GM18505 (cell line): ENCODE results near the gene SOCS1.

Source experiments
- ATAC-seq: cut with Tn5 transposase; IDR thresholded peaks from one replicate; pipeline ENCODE4 v1.9.1; 2021; ENCODE audit not compliant: unreplicated experiment
- POLR2A ChIP-seq: IDR thresholded peaks from 4 replicates; pipeline ENCODE4 v1.6.1; 2011; ENCODE audit warnings: borderline replicate concordance; ENCODE audit not compliant: insufficient read depth, insufficient read length; ENCODE audit errors: extremely low read depth

SOCS1 gene

DNA sequence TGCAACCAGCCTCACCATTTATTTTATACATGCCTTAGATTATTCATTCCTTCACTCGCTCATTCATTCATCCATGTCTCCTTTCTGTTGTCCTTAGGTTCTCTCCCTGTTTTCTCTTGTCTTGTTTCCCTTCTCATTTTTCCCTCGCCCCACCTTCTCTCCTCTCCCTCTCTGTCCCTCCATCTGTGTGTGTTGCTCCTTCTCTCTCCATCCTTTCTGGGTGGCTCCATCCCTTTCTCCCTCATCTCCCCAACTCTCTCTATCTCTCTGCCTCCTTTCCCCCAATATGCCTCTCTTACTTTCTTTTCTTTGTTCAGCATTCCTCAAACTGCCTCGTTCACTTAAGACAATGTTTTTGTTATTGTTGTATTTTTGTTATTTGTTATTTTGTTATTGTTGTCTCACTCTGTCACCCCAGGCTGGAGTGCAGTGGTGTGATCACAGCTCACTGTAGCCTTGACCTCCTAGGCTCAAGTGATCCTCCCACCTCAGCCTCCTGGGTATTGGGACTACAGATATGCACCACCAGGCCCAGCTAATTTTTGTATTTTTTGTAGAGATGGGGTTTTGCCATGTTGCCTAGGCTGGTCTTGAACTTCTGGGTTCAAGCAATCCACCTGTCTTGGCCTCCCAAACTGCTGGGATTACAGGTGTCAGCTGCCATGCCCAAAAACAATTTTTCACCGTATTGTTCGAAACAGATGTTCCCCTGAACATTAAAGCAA is 14.4 kb downstream of the SOCS1 start:
- TF ChIP-seq POLR2A, result no peak
- ATAC-seq, result no peak

DNA sequence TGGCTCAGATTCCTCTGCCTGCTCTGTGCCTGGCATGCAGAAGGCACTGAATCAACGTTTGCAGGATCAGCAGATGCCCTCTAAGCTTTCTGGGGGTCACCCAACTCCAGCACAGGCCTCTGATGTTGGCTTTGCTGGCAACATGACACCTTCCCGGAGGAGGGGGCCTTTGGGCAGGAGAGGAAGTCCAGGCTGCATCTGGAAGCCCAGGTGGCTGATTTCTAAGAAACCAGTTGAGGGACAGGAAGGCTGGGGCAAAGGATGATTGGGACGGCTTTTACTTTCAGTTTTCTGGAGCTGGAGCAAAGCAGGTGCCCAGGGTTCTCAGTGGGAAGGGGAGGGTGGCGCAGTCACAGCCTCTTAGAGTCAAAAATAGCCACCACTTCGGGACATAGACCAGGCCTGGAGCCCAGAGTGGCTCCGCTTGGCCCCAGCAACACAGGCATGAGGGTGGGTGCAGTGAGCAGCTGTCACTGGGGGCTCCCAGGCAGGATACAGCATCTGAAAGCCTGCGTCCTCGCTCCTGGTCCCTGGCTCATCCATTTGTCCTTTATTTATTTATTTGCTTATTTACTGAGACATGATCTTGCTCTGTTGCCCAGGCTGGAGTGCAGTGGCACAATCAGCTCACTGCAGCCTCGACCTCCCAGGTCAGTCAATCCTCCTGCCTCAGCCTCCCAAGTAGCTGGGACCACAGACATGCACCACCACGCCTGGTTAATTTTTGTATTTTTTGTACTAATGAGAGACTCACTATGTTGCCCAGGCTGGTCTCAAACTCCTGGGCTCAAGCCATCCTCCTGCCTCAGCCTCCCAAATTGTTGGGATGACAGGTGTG is 15.1 kb downstream of the SOCS1 start:
- no peak for ATAC-seq
- TF ChIP-seq POLR2A, result no peak

DNA sequence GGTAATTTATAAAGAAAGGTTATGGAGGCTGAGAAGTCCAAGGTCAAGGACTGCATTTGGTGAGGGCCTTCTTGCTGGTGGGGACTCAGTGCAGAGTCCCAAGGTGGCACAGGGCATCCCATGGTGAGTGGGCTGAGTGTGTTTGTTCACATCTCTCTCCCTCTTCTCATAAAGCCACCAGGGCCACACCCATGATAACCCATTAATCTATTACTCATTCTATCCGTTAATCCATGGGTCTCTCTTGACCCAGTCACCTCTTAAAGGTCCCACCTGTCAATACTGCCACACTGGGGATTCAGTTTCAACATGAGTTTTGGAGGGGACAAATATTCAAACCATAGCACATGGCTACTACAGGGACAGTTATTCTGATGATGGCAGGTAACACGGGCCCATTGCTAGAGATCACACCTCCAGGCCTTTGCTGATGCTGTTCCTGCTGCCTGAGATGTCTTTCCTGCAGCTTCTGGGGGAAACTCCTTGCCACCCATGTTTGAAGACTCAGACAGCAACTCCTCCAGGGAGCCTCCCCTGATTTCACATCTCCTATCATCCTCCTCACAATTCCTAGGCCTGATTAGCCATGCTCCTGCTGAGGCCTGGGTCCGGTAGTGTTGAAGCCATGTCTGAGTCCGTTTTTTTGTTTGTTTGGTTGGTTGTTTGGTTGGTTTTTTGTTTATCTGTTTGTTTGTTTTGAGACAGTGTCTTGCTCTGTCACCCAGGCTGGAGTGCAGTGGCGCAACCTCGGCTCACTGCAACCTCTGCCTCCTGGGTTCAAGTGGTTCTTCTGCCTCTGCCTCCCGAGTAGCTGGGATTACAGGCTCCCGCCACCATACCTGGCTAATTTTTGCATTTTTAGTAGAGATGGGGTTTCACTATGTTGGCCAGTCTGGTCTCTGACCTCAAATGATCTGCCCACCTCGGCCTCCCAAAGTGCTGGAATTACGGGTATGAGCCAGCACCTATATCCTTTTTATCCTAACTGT is 16.1 kb downstream of the SOCS1 start:
- ATAC-seq, result no peak

DNA sequence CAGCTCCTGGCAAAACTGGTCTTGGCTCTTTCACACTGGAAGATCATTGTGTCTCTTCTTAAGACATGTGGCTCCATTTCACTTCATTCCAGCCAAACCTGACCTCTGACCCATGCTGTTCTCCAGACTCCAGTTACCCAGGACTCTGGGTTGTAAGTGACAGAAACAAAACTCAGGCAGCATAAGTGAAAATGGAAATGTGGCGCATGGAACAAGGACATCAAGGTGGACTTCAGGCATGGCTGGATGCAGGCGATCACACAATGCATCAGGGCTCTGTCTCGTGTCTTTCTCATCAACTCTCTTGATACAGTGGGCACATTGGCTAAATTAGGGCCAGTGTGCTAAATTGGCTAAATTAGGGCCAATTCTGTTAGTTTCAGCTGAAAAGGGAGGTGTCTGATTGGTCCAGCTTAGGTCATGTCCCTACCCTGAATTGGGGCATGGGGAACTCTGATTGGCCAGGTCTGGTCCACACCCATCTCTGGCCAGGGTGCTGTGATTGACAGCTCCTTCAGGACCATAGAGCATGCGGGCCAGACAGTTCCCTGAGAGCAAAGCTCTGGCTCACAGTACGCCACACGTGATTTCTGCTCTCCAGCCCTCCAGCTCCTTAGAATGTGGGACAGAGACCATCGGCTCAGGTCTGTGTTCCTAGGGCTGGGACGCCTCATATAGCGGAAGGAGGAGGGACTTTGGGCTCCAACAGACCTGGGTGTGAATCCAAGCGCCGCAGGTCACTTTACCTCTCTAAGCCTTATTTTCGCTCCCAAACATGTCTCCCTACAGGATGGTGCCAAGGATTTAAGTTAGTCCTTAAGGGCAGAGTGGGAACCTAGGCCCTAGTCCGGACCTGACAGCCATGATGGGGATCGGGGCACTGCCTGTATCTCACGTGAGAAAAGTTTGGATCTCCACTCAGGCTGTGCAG is 17.5 kb downstream of the SOCS1 start:
- ATAC-seq, result no peak
- no peak for TF ChIP-seq POLR2A

More for the DNA sequence above, 16.1 kb downstream of the SOCS1 start:
- no peak for TF ChIP-seq POLR2A

DNA sequence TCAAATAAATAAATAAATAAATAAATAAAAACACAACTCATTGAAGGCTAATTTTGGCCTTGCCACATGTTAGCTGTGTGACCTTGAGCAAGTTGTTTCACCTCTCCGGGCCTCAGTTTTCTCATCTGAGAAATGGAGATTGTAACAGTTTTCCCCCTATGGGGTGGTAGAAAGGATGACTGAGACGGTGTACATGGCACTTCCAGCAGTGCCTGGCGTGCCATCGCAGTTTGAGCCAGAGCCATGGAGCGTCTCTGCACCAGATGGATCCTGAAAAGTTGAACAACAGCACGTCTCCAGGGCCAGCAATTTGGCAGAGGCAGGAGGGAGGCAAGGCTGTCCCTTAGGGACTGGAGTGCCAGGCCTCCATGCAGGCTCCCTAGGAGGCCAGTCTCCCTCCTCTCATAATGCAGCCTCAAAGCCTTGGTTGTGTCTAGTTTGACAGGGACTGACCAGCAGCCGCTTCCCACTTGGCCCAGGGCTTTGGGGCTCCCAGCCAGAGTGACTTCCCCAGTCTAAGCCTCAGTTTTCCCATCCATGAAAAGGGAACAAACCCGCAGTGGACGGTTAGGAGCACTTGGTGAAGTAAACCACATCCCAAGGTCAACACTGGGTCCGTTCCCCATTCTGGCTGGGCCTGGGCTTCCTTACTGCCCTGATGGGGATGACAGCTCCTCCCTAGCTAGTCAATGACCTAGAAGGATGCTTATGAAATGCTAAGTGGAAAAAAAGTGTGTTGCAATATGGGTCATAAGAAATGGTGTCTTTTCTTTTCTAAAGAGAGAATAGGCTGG is 19.3 kb downstream of the SOCS1 start:
- ATAC-seq, result no peak
- no peak for TF ChIP-seq POLR2A

DNA sequence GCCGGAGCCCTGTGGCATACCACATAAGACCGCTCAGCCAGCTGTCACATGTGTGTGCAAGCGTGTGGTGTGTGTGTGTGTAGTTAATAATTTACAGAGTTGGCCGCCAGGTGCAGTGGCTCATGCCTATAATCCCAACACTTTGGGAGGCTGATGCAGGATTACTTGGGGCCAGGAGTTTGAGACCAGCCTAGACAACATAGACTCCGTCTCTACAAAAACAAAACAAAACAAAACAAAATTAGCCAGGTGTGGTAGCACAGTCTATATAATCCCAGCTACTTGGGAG is 20.4 kb downstream of the SOCS1 start:
- TF ChIP-seq POLR2A, result no peak
- no peak for ATAC-seq

DNA sequence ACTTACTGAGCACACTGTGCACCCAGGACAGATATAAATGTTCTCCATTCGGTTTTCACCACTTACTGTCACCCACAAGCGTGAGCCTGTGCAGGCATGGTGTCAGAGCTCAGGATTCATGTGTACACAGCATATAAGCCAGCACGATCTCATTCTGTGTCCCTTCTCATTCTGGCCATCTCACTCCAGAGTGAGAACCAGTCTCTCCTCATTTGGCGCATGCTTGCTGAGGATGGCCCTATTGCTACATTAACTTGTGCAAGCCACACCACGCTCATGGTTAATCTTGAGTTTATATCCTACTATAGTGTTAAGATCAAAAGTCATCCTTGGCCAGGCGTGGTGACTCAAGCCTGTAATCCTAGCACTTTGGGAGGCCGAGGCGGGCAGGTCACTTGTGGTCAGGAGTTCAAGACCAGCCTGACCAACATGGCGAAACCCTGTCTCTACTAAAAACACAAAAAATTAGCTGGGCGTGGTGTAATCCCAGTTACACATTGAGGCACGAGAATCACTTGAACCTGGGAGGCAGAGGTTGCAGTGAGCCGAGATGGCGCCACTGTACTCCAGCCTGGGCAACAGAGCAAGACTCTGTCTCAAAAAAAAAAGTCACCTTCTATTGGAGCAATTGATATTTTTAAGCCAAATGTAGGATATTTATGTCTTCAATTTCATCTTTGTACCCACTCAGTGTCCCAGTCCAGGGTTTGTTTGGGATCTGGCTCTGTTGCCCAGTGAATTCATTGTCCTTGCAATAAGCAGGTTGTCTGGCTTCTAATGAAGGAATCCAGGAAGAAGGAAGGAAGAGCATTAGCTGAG is 20.9 kb downstream of the SOCS1 start:
- TF ChIP-seq POLR2A, result no peak
- ATAC-seq, result no peak

DNA sequence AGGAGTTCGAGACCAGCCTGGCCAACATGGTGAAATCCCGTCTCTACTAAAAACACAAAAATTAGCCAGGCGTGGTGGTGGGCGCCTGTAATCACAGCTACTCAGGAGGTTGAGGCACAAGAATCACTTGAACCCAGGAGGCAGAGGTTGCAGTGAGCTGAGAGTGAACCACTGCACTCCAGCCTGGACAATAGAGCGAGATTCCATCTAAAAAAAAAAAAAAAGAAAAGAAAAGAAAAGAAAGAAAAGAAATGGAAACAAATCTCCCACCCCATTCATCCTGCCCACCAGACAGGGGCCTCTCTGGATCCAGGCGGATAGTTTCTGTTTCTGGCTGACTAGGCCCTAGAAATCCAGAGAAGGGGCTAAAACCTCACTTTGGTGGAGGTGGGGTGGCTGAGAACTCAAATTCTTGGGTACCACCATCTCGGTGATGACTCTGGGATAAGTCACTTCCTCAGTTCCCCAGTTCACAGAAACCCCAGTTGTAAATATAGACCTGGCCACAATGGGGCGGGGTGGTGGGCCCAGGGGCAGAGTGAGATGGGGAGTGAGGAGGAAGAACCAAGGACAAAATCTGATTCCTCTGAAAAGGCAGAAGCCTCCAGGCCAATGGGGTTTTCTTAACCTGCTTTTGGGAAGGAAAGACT is 22.2 kb downstream of the SOCS1 start:
- no peak for TF ChIP-seq POLR2A
- ATAC-seq, result no peak

DNA sequence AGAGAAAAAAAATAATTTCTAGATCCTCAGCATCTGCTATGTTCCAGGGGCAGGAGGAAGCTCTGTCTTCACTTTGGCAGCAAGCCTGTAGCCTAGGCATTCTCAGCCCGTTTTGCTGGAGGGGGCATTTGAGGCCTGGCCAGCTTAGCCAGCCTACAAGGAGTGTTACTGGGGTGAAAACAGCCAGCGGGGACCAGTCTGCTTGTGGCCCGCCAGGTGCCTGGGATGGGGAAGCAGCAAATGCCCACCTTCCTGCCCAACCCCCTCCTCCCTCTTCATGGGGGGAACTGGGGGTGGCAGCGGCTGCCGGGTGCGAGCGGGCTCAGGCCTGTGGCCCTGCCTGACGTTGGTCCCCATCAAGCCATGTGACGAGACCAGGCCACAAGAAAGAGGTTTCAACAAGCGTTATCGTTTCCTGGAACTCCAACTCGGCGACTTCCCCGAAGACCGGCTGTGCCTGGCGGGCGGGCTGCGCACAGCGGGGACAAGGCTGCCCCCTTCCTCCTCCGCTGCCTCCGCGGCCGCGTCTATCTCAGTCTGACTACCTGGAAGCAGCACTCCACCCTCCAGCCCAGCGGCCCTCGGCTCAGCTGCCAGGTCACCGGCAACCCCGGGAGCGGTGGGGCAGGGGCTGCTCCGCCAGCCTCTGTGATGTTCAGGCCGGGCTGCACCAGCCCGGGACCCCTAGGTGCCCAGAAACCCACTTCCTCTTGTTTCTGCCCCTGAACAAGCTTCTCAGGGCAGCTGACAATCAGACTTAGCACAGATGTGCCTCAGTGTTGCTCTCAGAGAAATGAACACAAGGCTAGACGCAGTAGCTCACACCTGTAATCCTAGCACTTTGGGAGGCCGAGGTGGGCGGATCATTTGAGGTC is 22.9 kb downstream of the SOCS1 start:
- ATAC-seq, result peak; percentile 55
- peak; percentile 55 for TF ChIP-seq POLR2A
